Measurements from ENCODE around the gene HLCS.

HLCS gene

GRCh38 chr21:36734367-36735200 is 231.9 kb downstream of the HLCS start:
- no peak for DNase-seq (ENCODE audit: extremely low read depth, low read depth)
- H3K4me3 ChIP-seq (replicated peaks; ENCODE audit: low read depth, low read length): no peak overlapping the region
- TF ChIP-seq CTCF (IDR thresholded peaks at IDR 0.05; ENCODE audit: low read depth, low read length, missing control alignments): no peak

- no peak for TF ChIP-seq CTCF (IDR thresholded peaks at IDR 0.05; ENCODE audit: low read depth, low read length, missing control alignments)
- DNase-seq (ENCODE audit: extremely low read depth, low read depth): no peak
- no peak overlapping the region for H3K4me3 ChIP-seq (replicated peaks; ENCODE audit: low read depth, low read length)
Observed at GRCh38 chr21:36733857-36734256, 232.6 kb downstream of the HLCS start.

GRCh38 chr21:36732761-36733160 is 233.7 kb downstream of the HLCS start:
- no peak for DNase-seq (ENCODE audit: extremely low read depth, low read depth)
- H3K4me3 ChIP-seq (replicated peaks; ENCODE audit: low read depth, low read length): no peak overlapping the region
- TF ChIP-seq CTCF (IDR thresholded peaks at IDR 0.05; ENCODE audit: low read depth, low read length, missing control alignments): no peak

GRCh38 chr21:36732217-36732616 is 234.3 kb downstream of the HLCS start:
- TF ChIP-seq CTCF (IDR thresholded peaks at IDR 0.05; ENCODE audit: low read depth, low read length, missing control alignments): no peak
- DNase-seq (ENCODE audit: extremely low read depth, low read depth): no peak
- no peak overlapping the region for H3K4me3 ChIP-seq (replicated peaks; ENCODE audit: low read depth, low read length)

GRCh38 chr21:36730291-36731281 is 235.9 kb downstream of the HLCS start:
- DNase-seq (ENCODE audit: extremely low read depth, low read depth): no peak
- no peak overlapping the region for H3K4me3 ChIP-seq (replicated peaks; ENCODE audit: low read depth, low read length)
- no peak for TF ChIP-seq CTCF (IDR thresholded peaks at IDR 0.05; ENCODE audit: low read depth, low read length, missing control alignments)

- no peak overlapping the region for H3K4me3 ChIP-seq (replicated peaks; ENCODE audit: low read depth, low read length)
- no peak for DNase-seq (ENCODE audit: extremely low read depth, low read depth)
- TF ChIP-seq CTCF (IDR thresholded peaks at IDR 0.05; ENCODE audit: low read depth, low read length, missing control alignments): no peak
Observed at GRCh38 chr21:36729310-36729970, 237.0 kb downstream of the HLCS start.
